Urinary bladder (tissue), 4 donors: Measurements from ENCODE around the gene TAS1R1. TPM values are rescaled to one million over a fixed set of nuclear protein-coding genes. Genes with fewer than 3 reads are reported as not detected.

Experiments
- DNase-seq: peaks from one replicate; pipeline ENCODE4 v3.0.0-alpha.2; 2015; ENCODE audit errors: extremely low spot score
- H3K27ac ChIP-seq: one replicate; pipeline ENCODE4 v1.5.1; 2013; ENCODE audit warnings: low read depth, mild to moderate bottlenecking, moderate library complexity
- H3K36me3 ChIP-seq: one replicate; pipeline ENCODE4 v1.6.1; 2013; ENCODE audit warnings: mild to moderate bottlenecking, moderate library complexity; ENCODE audit not compliant: insufficient read depth
- H3K4me1 ChIP-seq: one replicate; pipeline ENCODE4 v1.6.1; 2013; ENCODE audit warnings: mild to moderate bottlenecking, moderate library complexity; ENCODE audit not compliant: insufficient read depth
- H3K4me3 ChIP-seq: one replicate; pipeline ENCODE4 v1.5.1; 2013; ENCODE audit warnings: low read depth, low read length
- WGBS: extraction: QIAGEN DNeasy Blood & Tissue Kit; methylation state at CpG from one replicate; pipeline ENCODE4 v1.1.7; 2013; 5-methylcytosine and 5-hydroxymethylcytosine counted together
- polyA plus RNA-seq: library from polyadenylated mRNA; stranded (reverse); fragments of 200-250 nt; gene quantifications from one replicate; pipeline ENCODE4 v1.2.3, GENCODE V29; 2013
- total RNA-seq: library from RNA; depleted of rRNA; stranded (reverse); fragments of >200 nt; gene quantifications from one replicate; pipeline ENCODE4 v1.2.3, GENCODE V29; 2014
- donor health status: healthy with polysubstance abuse.
- donor health status: healthy.

The TAS1R1 gene
- total and polyA plus RNA-seq, 2 donors: 0.06 TPM; not detected in 1

- WGBS: 90% methylated on average over 19 of the region's 19 CpGs
- DNase-seq: no peak
- H3K36me3 ChIP-seq: no peaks in the 10 kb centered on the region
- no peak overlapping the region for H3K27ac ChIP-seq
- no peak overlapping the region for H3K4me3 ChIP-seq
- no peaks in the 10 kb centered on the region for H3K4me1 ChIP-seq
These were observed 42.7 kb upstream of the TAS1R1 start for GRCh38 chr1:6512245-6512907.

- no peak overlapping the region for H3K4me3 ChIP-seq
- H3K4me1 ChIP-seq: no peaks in the 10 kb centered on the region
- H3K27ac ChIP-seq: no peak overlapping the region
- H3K36me3 ChIP-seq: no peaks in the 10 kb centered on the region
- WGBS: 80% methylated on average over 8 of the region's 8 CpGs
- no peak for DNase-seq
These were observed 42.2 kb upstream of the TAS1R1 start for GRCh38 chr1:6512908-6513280.

GRCh38 chr1:6513320-6513801 lies 41.7 kb upstream of the TAS1R1 start:
- 72% methylated on average over 9 of the region's 9 CpGs for WGBS
- no peak for DNase-seq
- H3K4me1 ChIP-seq: no peaks in the 10 kb centered on the region
- no peak overlapping the region for H3K27ac ChIP-seq
- H3K4me3 ChIP-seq: no peak overlapping the region
- no peaks in the 10 kb centered on the region for H3K36me3 ChIP-seq

- no peaks in the 10 kb centered on the region for H3K4me1 ChIP-seq
- no peak for DNase-seq
- WGBS: 80% methylated on average over 4 of the region's 4 CpGs
- no peaks in the 10 kb centered on the region for H3K36me3 ChIP-seq
- H3K4me3 ChIP-seq: no peak overlapping the region
- H3K27ac ChIP-seq: no peak overlapping the region
These were observed 39.3 kb upstream of the TAS1R1 start for GRCh38 chr1:6515771-6516170.

- no peak overlapping the region for H3K4me3 ChIP-seq
- H3K27ac ChIP-seq: no peak overlapping the region
- no peaks in the 10 kb centered on the region for H3K36me3 ChIP-seq
- 33% methylated on average over 8 of the region's 8 CpGs for WGBS
- DNase-seq: no peak
- H3K4me1 ChIP-seq: no peaks in the 10 kb centered on the region
These were observed 37.7 kb upstream of the TAS1R1 start for GRCh38 chr1:6517435-6517851.

- H3K4me1 ChIP-seq: no peaks in the 10 kb centered on the region
- H3K27ac ChIP-seq: no peak overlapping the region
- whole genome bisulfite sequencing: 61% methylated on average over 11 of the region's 11 CpGs
- no peak overlapping the region for H3K4me3 ChIP-seq
- no peaks in the 10 kb centered on the region for H3K36me3 ChIP-seq
- no peak for DNase-seq
These were observed 35.6 kb upstream of the TAS1R1 start for GRCh38 chr1:6519491-6519934.

GRCh38 chr1:6519935-6520671 lies 35.0 kb upstream of the TAS1R1 start:
- Histone ChIP-seq H3K4me1 (no peaks in the 10 kb centered on the region), H3K27ac (no peak overlapping the region), H3K4me3 (no peak overlapping the region), H3K36me3 (no peaks in the 10 kb centered on the region)
- DNase-seq: peak; percentile 50
- WGBS: 17% methylated on average over 13 of the region's 13 CpGs

GRCh38 chr1:6521536-6521935 lies 33.6 kb upstream of the TAS1R1 start:
- Histone ChIP-seq H3K36me3 (no peaks in the 10 kb centered on the region), H3K4me3 (no peak overlapping the region), H3K27ac (no peak overlapping the region), H3K4me1 (no peaks in the 10 kb centered on the region)
- DNase-seq: no peak
- 74% methylated on average over 5 of the region's 5 CpGs for WGBS

GRCh38 chr1:6523566-6523965 lies 31.5 kb upstream of the TAS1R1 start:
- no peaks in the 10 kb centered on the region for H3K4me1 ChIP-seq
- 44% methylated on average over 6 of the region's 6 CpGs for WGBS
- no peak overlapping the region for H3K4me3 ChIP-seq
- DNase-seq: no peak
- no peak overlapping the region for H3K27ac ChIP-seq
- no peaks in the 10 kb centered on the region for H3K36me3 ChIP-seq

GRCh38 chr1:6526316-6526715 lies 28.8 kb upstream of the TAS1R1 start:
- Histone ChIP-seq H3K4me3 (no peak overlapping the region), H3K27ac (no peak overlapping the region), H3K36me3 (no peaks in the 10 kb centered on the region), H3K4me1 (no peaks in the 10 kb centered on the region)
- 89% methylated on average over 11 of the region's 11 CpGs for WGBS
- DNase-seq: no peak

- 86% methylated on average over 7 of the region's 7 CpGs for WGBS
- Histone ChIP-seq H3K4me3 (no peak overlapping the region), H3K27ac (no peak overlapping the region), H3K36me3 (peaks cover 3% of the 10 kb centered on the region), H3K4me1 (no peaks in the 10 kb centered on the region)
- DNase-seq: no peak
These were observed 26.6 kb upstream of the TAS1R1 start for GRCh38 chr1:6528492-6528891.

GRCh38 chr1:6530504-6531160 lies 24.5 kb upstream of the TAS1R1 start:
- no peaks in the 10 kb centered on the region for H3K4me1 ChIP-seq
- 97% methylated on average over 13 of the region's 13 CpGs for WGBS
- peaks cover 3% of the 10 kb centered on the region for H3K36me3 ChIP-seq
- DNase-seq: no peak
- H3K27ac ChIP-seq: no peak overlapping the region
- no peak overlapping the region for H3K4me3 ChIP-seq

- DNase-seq: no peak
- Histone ChIP-seq H3K27ac (no peak overlapping the region), H3K4me3 (no peak overlapping the region), H3K4me1 (no peaks in the 10 kb centered on the region), H3K36me3 (peaks cover 3% of the 10 kb centered on the region)
- WGBS: 90% methylated on average over 5 of the region's 5 CpGs
These were observed 23.1 kb upstream of the TAS1R1 start for GRCh38 chr1:6531996-6532395.
